ENCODE data around the gene FXN.

FXN gene

DNA sequence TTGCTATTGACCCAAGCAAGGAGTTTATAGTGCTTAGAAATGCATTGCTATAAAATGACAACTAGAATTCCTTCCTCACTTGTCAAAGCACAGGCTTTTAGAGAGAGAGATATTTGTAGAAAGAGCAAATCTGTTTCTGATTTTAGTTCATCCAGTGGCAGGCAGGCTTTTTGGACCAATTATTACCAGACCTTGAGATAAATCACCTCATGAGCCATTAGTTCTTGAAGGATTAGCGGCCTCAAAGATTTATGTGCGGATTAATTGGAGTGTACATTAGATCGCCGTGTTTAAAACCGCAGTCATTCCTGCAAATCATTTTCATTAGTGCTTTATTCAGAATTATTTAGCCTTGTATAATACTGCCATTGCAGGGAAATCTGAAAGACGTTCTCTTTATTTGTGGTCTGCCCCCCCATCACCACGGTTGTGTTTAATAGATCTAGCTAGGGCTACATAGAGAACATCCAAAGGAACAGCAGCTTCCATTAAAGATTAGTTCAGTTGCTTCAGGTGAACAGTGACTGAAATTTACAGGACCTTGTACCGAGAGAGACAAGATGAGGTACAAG is 109.7 kb downstream of the FXN start:
- peak in 2 of 3 experiments; percentile 22 to 71 for DNase-seq

DNA sequence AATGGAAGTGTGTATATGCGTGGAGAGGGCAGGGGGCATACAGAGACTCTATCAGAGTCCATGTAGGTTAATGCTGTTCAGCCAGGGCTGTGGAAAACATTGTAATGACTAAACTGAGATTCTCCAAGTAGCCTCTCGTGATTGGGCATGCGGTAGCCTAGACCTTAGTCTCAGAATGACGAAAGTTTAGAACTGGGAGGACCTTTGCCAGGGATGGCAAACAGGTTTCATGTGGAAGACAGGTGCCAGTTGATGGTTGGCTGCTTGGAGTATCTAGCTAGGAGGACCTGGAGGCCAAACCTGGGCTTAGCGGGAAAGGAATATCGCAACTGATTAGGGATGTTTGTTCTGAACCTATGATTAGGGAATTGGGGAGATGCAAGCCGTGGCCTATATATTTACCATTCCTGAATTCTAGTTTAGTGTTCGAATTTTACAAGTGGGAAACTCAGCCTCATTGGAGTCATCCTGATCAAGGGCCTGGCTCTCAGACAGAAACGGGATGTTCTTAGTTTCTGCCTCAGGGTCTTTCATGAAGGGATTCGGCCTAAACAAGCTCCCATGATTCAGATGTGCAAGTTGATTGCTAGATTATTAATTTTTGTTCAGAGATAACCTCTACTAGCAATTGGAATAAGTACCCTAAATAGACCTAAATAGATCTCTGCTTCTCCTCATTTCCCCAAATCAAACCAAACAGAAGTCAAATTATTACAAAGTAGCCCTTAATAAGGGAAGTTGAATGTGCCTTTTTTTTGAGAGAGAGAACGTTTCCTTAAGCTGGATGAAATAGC is 111.7 kb downstream of the FXN start:
- DNase-seq, result no peak

DNA sequence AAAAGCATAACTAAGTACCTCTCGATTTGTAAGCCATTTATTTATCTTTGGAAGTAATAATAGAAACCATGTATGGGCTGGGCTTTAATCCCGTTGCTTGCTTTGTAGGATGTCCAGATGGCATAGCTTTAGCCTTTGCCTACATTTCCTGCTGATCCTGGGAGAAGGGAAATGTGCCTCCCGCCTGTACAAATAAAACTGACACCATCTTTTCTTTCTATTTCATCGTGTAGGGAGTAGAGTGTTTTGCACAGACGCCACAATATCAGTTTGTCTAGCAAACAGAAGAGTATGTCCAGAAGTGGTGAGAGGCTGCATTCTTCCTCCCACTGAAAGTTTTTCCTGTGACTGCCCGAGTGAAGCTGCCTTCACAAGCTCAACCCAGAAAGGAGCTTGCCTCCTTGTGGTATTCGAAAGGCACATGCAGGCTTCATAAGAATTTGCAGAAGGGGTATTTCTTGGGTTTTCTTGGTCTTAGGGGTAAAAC is 113.8 kb downstream of the FXN start:
- DNase-seq, result peak in 1 of 3 experiments; percentile 38

Measured in NCI-H1417 (cell line).